KMS-11 (cell line): ENCODE results near the gene PMEL.

Source experiments
- H2AFZ ChIP-seq: fragments of 200-600 bp; sonication (generic); 2 replicates; pipeline ENCODE4 v1.6.1; 2016; ENCODE audit warnings: antibody characterized with exemption, mixed run types, low read depth
- H3K27ac ChIP-seq: fragments of 200-600 bp; sonication (generic); 2 replicates; pipeline ENCODE4 v1.6.1; 2016; ENCODE audit warnings: mild to moderate bottlenecking, mixed run types
- H3K27me3 ChIP-seq: fragments of 200-600 bp; sonication (generic); 2 replicates; pipeline ENCODE4 v1.6.1; 2017; ENCODE audit warnings: mild to moderate bottlenecking, low read depth, mixed run types, moderate library complexity; ENCODE audit not compliant: insufficient read depth
- H3K36me3 ChIP-seq: fragments of 200-600 bp; sonication (generic); 2 replicates; pipeline ENCODE4 v1.6.1; 2017; ENCODE audit warnings: mild to moderate bottlenecking, mixed run types; ENCODE audit not compliant: insufficient read depth
- H3K4me1 ChIP-seq: fragments of 200-600 bp; sonication (generic); 2 replicates; pipeline ENCODE4 v1.6.1; 2016; ENCODE audit warnings: mild to moderate bottlenecking, low read depth, mixed run types; ENCODE audit not compliant: poor library complexity, severe bottlenecking
- H3K4me2 ChIP-seq: fragments of 200-600 bp; sonication (generic); 2 replicates; pipeline ENCODE4 v1.7.0; 2016; ENCODE audit warnings: mild to moderate bottlenecking, mixed run types
- H3K4me3 ChIP-seq: fragments of 200-600 bp; sonication (generic); IDR thresholded peaks from 2 replicates; pipeline ENCODE4 v1.6.1; 2017; ENCODE audit warnings: low read depth, low read length, mixed read lengths; ENCODE audit not compliant: insufficient read depth
- H3K79me2 ChIP-seq: fragments of 200-600 bp; sonication (generic); 2 replicates; pipeline ENCODE4 v1.6.1; 2016; ENCODE audit warnings: low read depth, mixed run types; ENCODE audit not compliant: insufficient read depth
- H3K9ac ChIP-seq: fragments of 200-600 bp; sonication (generic); 2 replicates; pipeline ENCODE4 v1.6.1; 2016; ENCODE audit warnings: mild to moderate bottlenecking, mixed run types
- H4K20me1 ChIP-seq: fragments of 200-600 bp; sonication (generic); 2 replicates; pipeline ENCODE4 v1.6.1; 2016; ENCODE audit warnings: mild to moderate bottlenecking, mixed run types; ENCODE audit not compliant: insufficient read depth
- CTCF ChIP-seq: fragments of 200-600 bp; sonication (generic); conservative IDR thresholded peaks from 2 replicates; pipeline ENCODE4 v1.6.1; 2017; ENCODE audit warnings: low read depth, mild to moderate bottlenecking, antibody characterized with exemption, low read length, moderate library complexity, mixed read lengths

The PMEL gene

GRCh38 chr12:55906056-55906455 is 59.8 kb downstream of the PMEL start:
- Histone ChIP-seq H3K4me3 (no peak overlapping the region), H3K36me3 (no peaks in the 10 kb centered on the region), H3K4me2 (no peak overlapping the region), H2AFZ (no peak overlapping the region), H3K27ac (no peak overlapping the region), H3K4me1 (peaks cover 9% of the 10 kb centered on the region), H3K27me3 (no peaks in the 10 kb centered on the region), H3K79me2 (peaks cover 4% of the 10 kb centered on the region; the same call in 1 of the 2 replicates), H3K9ac (no peak overlapping the region), H4K20me1 (no peaks in the 10 kb centered on the region)
- no peak for TF ChIP-seq CTCF
